GDM1 (cell line): ENCODE measurements around the gene H19.

Experiments used
- DNase-seq: peaks from one replicate; lab custom pipeline; 2025; lab: John Stamatoyannopoulos, UW

Gene H19

DNA sequence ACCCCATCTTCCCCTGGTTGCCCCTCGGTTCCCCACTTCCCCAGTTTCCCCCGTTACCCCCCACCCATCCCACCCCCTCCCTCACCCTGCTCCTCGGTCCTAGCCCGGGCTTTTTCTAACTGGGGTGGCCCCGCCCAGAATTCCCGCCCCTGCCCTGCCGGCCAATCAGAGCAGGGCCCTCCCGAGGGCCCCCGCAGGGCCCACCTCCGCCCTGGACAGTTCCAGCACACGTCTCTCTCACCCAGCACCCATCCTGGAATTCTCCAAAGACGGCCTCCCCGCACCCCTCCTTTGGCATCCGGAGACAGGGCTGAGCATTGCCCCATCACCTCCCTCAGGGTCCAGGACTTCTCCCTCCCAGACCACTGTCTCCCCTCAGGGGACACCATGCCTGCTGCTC lies at the start of gene H19:
Gene H19, minus strand, starts transcription at position 88 of the 400 bp plus-strand sequence.
- no peak for DNase-seq

DNA sequence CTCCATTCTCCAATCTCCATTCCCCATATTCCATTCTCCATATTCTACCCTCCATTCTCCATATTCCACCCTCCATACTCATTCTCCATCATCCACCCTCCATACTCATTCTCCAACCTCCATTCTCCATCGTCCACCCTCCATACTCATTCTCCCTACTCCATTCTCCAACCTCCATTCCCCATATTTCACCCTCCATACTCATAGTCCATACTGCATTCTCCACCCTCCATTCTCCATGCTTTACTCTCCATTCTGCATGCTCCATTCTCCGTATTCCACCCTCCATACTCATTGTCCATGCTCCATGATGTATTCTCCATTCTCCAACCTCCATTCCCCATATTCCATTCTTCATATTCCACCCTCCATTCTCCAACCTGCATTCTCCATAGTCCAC lies 44.3 kb upstream of the H19 start:
- no peak for DNase-seq

DNA sequence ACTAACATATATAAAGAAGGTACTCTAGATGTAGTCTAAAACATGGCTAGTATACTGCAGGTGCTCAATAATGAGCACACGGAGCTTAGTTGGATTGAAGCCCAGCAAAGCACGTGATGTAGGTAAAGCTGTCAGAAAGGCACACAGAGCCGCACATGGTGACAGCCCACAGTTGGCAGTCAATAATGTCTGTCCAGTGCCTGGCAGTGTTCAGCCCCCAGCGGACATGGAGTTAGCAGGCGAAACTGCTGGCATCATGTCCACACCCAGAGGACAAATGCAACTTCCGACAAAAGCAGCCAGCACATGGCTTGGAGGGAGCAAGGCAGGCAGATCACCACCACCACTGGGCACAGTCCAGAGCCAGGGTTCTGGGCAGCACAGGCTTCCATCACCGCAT lies 43.5 kb upstream of the H19 start:
- no peak for DNase-seq

DNA sequence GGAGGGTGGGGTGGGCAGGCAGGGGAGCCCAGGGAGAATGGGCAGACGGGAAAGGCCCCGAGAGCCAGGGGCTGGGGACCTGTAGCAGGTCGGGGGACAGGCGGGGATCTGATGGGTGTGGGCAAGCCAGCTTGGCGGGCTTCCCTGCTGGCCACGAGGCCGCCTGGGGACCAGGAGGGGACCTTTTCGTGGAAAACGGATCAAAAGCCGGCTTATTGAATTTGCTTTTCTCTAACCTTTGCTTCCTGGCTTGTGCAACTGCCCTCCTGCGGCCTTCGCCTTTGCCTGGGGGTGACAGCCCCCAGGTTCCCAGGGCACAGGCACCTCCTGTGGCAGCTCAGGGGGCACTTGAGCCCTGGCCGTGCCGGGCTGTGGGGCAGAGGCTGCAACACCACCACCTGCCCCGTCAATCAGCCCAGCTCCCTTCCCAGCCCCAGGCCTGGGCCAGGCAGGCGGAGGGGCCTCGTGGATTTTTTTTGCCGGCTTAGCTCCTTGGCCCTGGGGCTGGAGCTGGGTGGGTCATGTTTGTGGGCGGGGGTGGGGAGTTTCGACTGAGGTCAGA lies 41.6 kb upstream of the H19 start:
- no peak for DNase-seq

DNA sequence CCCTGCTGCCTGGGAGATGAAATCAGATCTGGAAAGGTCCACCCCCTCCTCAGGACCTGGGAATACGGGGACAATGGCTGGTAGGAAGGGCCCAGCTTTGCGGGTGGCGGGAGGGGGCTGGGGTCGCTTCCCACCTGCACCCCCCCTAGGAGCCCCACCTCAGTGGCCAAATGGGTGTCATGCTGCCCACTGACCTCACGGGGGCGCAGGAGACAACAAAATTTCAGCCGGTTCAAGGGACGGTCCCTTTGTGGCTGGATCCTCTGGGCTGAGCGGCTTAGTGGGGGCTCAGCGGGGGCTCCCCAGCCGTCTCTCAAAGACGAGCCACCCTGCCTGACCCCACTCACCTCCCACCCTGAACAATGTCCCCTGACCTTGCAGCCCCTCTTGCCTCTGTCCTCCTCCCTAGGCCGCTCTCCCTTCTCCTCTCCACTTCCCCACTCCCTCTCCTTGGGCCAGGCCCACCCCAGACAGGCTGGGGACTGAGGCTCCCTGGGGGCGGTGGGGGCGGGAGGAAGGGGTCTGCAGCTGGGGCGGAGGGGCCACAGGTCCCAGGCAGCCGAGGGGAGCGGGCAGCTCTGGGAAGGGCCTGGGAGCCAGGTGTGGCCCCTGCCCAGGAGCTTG lies 39.3 kb upstream of the H19 start:
- no peak for DNase-seq

DNA sequence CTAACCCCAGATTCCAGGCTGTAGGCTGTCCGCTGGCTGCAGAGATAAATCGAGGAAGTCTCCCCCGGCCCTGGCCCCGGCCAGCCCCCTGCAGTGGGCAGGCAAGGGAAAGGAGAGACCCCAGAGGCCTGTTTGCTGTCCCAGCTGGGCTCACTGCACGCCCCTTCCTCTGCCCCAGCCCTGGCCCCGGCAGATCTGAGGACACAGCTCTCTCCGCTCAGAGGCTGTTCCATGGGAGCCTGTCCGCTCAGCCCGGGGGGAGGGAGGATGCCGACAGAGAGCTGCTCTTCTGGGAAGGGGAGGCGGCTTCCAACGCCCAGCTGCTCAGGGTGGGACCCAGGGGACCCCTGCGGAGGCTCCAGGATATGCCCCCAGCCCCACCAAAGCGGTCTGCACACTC lies 37.7 kb upstream of the H19 start:
- DNase-seq = no peak

DNA sequence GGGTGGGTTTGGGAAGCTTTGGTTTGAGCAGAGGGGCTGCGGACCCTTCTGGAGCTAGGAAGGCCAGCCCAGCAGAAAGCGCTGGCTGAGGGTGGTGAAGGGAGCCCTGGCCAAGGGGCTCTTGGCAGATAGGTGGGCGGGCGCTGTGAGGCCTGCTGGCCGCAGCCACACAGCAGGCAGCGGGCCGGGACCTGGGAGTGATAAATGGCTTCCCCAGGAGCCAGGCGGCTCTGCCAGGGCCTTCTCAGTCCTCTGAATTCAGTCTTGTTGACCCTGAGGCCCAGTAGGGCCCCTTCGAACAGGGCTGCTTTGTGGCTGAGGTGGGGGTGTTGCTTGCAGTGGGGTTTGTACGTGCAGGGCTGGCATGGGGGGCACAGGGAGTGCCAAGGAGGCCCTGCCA lies 33.4 kb upstream of the H19 start:
- no peak for DNase-seq

DNA sequence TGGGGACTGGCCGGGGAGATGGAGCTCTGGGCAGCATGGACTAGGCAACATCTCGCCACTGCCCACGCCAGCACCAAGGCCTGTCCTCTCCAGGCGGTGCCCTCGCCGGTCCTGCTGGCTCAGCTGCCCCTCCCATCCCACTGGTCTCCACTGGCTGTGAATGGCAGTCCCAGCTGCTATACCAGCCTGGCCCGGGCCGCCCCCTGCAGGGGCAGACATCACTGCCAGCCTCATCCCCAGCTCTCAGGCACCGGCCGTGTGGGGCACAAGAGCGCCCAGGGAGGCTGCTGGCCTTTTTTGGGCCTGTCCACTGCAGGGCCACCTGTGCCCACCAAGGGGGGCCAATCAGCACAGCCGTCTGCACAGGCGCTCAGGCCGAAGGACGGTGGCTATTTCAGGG lies 30.1 kb upstream of the H19 start:
- DNase-seq = no peak

DNA sequence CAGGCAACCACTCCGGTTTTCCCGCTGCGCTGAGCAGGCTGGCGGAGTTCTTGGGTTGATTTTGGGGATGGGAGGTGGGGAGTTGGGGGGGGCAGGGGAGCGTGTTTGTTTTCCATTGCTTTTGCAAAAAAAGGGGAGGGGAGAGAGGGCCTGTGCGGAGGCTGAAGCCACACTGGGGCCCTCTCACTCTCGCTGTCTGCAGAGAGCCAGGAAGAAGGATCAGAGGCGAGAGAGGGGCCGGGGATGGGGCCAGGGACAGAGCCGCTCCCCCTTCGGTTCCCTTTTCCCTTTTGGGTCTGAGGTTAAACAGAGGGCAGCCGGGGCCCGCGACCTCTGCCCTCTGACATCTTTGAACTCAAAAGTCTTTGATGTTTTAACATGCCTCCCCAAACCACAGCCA lies 17.4 kb upstream of the H19 start:
- DNase-seq = no peak

DNA sequence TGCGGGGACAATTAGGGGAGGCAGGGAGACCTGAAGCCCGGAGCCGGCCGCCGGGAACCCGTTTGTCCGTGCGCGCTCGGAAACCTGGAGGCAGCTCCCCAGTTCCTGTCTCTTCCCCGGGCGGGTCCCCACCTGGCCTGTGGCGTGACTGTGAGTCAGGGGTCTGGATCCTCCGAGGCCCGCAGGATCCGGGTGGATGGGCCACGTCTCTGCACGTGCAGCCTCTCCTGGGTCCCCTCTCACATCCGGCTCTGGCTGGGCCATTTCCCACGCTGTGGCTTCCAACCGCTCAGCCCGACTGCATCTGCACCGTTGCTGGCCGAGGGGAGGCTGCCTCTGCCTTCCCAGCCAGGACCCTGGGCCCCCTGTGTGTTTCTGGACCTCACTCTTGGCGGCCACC lies 14.8 kb upstream of the H19 start:
- no peak for DNase-seq

DNA sequence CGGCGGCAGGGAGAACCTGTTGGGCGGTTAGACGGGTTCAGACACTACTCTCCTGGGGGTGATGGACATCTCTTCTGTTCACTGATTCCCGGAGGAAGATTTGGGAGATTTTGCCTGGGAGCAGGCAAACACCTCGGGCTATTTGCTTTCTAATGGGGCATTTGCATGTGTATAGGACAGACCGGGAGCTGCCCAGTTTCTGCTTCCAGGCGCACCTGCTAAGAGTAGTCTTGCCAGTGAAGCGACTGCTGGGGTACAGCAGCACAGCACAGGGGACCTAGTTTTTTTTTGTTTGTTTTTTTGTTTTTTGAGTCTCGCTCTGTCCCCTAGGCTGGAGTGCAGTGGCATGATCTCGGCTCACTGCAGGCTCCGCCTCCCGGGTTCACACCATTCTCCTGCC lies 6.8 kb upstream of the H19 start:
- DNase-seq = no peak

DNA sequence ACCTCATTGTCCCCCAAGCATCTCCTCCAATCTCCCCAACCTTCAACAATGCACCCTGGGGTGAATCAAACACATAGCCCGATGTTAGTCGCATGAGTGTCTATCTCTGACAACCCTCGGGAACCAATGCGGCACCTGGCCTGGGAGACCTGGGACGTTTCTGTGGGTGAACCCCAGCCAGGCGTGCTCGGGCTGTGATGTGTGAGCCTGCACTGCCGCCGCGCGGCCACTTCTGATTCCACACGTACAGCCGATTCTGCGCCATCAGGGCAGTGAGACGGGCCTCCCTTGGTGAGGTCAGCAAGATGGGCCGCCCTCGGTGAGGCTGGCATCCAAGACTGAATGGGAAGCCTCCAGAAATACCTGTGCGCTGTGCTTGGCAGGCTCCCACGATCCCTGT lies 5.2 kb upstream of the H19 start:
- no peak for DNase-seq

DNA sequence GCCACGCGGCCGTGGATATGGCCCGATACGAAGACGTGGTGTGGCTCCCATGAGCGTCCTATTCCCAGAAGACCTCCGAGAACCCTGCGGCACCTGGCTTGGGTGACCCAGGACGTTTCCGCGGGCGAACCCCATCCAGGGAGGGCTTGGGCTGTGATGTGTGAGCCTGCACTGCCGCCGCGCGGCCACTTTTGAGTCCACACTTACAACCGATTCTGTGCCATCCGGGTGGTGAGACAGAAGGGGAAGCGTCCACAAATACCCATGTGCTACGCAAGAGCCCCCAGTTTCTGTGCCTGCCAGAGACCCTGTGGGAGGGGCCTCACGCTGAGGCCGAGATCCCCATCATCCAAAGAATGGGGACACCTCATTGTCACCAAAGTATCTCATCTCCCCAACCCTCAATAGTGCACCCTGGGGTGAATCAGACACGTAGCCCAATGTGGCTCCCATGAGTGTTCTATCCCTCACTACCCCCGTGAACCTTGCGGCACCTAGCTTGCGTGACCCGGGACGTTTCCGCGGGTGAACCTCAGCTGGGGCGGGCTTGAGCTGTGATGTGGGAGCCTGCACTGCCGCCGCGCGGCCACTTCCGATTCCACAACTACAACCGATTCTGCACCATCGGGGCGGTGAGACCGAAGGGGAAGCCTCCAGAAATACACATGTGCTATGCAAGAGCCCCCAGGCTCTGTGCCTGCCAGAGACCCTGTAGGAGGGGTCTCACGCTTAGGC lies 4.6 kb upstream of the H19 start:
- DNase-seq = no peak

DNA sequence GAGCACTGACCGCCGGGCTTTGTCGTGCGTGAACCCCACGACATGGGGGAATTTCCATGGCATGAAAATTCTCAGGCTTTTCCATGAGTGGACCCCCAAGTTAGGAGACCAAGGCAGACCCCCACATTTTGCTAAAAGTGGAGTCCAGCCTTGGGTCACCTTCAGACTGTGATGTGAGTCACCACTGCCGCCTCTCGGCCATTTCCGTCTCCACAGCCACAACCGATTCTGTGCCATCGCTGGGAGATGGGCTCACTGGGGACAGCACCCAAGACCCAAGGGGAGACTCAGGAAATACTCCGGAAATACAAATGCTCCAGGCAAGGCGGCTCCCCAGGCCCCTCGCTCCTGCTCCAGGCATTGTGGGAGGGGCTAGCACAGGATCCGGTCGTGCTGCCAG lies 1.2 kb upstream of the H19 start:
- DNase-seq = no peak

DNA sequence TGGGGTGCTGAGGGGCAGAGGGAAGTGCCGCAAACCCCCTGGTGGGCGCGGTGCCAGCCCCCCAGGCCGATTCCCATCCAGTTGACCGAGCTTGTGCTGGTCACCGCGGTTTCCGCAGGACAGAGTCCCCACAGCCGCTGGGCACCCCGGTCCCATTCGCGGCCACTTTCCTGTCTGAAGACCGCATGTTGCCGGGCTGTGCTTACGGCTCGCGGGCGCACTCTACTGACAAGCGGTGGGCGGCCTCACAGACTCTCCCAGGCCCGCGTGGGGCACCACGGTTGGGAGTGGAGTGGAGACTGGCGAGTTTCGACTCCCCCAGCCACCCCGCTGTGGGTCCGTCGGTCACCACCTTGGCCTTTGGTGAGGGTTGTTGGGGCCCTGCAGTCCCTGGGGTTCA lies 648 bp upstream of the H19 start:
- no peak for DNase-seq

DNA sequence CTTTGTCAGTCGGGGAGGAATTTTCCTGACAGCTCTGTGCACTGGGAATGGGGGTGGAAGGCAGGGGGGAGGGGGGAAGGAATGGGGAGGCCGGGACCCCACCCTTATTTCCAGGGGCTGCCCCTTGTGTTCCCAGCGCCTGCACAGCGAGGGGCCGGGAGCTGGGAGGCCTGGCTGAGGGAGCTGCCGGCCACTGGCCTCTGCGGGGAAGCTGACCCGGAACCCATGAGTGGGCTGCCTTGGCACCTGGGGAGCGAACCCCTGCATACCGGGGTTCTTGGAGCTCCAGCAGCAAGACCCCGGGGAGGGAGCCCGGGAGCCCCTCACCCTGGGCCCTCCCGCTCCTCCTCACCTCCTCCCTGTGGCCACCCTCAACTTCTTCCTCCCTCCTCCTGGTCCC lies 3.5 kb downstream of the H19 start:
- DNase-seq = no peak

DNA sequence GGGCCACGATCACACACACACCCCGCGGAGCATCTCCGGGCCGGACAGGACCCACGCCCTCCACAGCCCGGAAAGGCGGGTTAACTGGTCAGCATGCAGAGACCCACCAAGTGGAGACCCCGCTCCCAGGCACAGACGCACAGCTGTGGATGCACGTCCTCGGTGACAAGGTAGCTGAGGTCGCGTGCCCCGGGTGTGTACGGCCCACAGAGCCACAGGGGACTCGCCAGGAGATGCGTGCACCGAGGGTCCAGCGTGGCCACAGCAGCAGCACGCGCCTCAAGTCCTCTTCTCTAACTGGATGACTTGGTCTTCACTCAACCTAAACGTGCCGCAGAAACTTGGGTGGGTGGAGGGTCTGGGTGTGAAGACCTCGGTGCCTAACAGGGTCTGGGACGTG lies 5.5 kb downstream of the H19 start:
- DNase-seq = no peak

DNA sequence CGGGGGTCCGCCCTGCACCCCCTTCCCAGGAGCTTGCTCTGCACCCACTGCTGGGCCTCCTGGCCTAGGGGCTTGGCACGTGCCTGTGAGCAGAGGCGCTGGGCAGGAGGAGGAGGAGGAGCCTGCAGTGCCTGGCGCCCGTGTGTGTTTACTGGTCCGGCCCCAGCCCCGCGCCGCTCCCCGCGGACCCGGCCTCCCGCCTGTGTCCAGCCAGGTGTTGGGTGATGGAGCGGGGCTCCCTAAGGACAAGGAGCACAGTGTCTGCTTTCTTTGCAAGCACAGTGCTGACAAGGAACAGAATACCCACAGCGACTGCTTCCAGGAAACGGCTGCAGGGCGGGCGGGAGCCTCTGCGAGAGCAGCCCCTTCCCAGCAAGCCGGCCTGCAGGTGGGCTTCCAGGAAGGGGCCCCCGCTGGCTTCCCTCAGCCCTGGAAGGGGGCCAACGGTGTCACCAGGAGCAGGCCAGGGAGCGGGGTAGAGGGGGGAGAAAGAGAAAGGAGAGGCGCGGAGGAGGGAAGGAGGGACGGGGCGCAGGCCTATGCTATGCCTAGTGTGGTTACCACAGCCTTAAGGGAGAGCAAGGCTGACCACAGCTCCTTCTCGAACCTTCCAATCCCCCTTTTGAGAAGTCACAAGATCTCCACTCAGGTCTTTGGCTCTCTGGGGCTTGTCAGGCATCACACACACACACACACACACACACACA lies 6.6 kb downstream of the H19 start:
- no peak for DNase-seq

DNA sequence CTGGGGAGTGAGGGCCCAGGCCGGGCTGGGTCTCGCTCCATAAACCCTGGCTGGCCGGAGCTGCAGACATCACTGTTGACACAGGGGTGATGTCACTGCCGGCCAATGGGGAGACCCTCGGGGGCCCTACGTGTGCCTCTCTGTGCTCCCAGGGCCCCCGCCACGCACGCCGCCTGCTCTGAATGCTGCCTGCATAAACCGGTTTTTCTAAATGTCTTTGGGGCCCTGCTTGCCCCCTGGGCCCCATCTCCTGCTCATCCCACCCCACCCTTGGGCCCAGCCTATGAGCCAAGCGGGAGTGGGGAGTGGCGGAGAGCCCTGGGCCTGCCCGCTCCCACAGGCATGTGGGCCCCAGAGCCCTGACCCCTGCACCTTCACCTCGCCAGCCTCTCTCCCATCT lies 7.7 kb downstream of the H19 start:
- no peak for DNase-seq

DNA sequence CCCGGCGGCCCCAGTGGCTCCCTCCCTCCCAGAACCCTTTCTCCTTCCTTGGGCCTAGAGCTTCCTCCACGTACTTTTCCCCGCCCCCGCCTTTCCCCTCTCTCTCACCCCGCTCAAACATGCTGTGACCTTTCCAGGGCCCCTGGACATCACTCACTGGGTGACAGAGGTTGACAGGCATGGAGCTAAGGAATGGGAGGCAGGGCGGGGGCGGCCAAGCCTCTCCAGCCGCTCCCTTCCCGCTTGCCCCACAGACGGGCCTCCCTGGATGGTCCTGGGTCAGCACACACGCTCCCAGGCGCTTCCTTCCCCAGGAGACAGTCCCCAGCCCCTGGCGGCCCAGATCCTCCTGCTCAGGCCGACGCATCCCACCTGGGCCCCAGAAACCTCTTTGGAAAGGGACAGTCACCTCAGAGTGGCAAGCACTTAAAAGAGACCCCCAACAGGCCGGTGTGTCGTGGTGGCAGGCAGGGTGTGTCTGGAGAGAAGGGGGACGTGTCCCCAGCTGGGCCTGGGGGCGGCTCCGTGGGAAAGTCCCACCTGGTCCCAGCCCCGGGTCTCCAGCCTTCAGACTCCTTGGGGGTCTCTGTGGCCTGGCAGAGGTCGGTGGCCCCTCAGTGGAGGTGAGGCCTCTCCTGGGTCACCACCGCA lies 8.8 kb downstream of the H19 start:
- DNase-seq = no peak

DNA sequence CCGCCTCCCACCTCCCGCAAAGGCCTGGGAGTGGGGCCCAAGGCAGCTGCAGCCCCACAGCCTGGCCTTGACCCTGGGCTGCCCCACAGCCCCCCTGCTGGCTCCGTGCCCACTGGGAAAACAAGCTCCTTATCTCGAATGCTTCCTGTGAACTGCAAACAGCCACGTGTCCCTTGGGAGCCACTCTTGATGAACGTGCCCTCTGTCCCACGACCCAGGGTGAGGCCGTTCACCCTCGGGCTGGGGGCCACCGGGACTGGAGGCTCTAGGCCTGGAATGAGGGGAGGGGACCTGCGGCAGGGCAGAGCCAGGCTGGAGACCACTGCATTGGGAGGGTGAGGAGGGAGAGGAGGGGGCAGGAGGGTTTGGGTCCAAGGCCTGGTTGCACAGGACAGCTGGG lies 9.5 kb downstream of the H19 start:
- DNase-seq = no peak

DNA sequence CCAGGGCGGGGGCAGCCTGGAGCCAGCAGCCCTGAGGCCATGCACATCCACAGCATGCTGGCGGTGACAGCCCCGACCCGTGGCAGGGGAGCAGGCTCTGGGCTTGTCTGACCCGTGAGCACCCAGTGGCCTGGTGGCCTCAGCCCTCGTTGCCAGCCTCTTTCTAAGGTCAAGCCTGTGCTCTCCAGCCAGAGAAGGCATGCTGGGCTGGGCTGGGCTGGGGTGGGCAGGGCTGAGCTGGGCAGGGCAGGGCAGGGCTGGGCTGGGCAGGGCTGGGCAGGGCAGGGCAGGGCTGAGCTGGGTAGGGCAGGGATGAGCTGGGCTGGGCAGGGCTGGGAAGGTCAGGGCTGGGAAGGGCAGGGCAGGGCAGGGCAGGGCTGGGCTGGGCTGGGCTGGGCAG lies 10.6 kb downstream of the H19 start:
- no peak for DNase-seq

DNA sequence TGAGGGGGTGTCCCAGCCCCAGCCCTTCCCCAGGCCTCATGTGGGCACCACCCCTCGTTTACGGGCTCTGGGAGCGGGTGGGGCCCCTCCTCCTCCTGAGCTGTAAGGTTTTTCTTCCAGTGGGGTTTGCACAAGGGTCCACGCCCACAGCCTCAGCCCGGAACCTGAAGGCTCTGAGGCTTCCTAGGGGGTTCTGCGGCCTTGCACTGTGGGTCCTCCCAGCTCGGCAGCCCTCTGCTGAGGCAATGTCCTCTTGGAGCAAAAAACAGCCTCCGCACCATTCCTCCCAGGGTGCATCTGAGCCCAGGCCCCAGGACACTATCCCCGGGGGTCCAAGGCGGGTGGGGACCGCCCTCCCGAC lies 14.1 kb downstream of the H19 start:
- DNase-seq = no peak
